HG03521 (cell line): ENCODE data around the gene ADAMTS18.

Experiments
- ATAC-seq: cut with Tn5 transposase; IDR thresholded peaks from one replicate; pipeline ENCODE4 v1.9.1; 2021; ENCODE audit warnings: mild to moderate bottlenecking, moderate library complexity; ENCODE audit not compliant: unreplicated experiment

The ADAMTS18 gene

DNA sequence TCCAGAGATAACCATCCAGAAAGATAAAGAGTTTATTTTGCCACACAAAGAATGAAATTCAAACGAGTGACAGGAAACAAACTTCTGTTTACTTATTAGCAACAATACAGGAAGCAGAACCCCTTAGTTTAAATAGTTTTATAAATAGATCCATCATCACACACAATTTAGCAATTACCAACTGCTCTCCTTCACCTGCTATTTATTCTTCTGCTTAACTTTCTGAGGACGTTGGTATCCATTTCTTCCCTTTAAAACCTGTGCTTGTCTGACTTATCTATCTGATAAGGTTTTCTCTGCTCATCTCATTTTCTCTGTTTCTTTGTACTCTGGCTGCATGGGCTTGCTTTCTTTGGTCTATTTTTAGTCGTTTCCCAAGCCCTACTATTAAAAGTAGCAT lies 4.3 kb upstream of the ADAMTS18 start:
- no peak for ATAC-seq

GRCh38 chr16:77437859-77438258 lies 3.0 kb upstream of the ADAMTS18 start:
- ATAC-seq, result no peak

- ATAC-seq, result no peak
Observed at GRCh38 chr16:77435272-77435820, 512 bp upstream of the ADAMTS18 start.

- no peak for ATAC-seq
Observed at GRCh38 chr16:77434022-77434529, 758 bp downstream of the ADAMTS18 start.

DNA sequence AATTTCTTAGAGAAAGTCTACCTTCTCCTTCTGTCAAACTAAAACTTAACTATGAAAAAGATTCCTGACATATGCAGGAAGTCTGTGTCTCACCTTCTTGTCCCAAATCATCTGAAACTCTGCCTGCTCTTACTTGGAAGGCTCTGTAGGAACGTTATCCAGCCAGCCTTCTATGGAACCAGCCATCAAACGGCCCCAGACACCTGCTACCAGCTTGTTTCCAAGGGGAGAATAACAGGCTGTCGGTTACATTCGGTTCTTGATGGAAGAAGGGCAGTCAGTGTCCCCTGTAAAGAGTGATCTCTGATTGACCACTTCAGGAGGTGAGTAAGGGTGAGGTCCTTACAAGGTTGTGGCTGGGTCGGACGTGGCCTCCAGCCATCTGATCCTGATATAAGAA lies 1.7 kb downstream of the ADAMTS18 start:
- no peak for ATAC-seq

GRCh38 chr16:77432264-77432663 lies 2.6 kb downstream of the ADAMTS18 start:
- ATAC-seq, result no peak

DNA sequence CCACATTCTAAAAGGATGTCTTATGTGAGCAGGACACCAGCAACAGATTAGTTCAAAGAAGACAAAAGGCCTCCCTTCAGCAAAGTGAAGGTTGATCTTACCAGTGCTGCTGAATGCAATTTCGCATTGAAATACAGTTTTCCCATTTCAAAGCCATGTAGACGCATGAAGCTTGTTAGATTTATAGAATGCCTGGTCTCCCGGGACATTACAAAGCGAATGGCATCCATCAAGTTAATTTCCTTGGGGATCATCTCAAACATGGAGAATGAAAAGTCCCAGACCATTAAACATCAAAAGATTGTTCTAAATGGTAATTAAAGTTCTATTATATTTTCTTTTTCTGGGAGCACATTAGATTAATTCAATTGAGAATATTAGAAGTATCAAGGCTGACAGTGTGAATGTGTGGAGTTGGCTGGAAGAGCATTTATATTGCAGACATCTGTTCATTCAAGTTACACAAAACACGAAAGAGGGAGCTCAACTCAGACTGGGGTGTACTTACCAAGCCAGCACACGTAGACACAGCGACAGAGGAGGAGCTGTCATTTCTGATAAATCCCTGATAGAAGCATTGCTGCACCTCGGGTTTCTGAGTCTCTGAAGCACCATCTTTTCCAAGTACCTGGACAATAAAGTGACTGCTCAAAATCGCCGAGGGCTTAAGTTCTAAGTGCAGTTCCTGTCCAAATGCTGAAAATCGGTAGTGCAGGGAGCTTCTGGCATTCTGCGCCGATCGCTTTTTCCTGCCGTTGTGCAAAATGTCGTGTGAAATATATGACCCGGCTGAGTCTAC lies 3.8 kb downstream of the ADAMTS18 start:
- ATAC-seq, result no peak

- ATAC-seq, result no peak
Observed at GRCh38 chr16:77430360-77430759, 4.5 kb downstream of the ADAMTS18 start.

DNA sequence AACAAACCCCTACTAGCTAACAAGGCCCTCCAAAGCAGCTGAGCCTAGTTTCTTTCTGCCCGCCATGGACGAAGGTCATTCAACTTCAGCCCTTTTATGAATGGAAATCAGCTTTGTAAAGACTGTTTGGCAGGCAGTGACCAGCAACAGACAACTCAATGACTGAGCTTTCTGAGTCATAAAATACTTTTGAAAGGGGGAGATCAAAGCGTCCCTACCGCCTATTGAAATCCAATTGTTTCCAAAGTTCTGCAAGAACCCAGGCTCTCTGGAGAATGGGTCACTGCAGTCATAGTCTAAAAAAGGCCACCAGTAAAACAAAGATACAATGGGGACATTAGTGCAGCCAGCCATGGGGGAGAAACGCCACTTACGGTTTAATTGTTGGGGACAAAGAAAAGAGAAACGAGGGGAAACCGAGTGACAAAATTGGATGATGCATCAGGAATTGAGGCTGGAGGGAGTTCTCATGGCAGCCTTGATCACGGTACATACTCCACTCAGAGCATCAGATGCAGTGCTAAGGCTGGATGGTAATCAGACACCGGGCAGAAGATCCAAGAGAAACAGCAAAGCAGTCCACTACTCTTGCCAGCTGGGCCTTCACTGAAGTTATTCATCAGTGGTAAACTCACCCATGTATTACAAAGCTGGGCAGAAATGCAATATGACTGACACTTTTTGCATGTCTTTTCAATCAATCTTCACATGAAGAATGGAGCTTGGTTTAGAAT lies 9.8 kb downstream of the ADAMTS18 start:
- ATAC-seq, result no peak

DNA sequence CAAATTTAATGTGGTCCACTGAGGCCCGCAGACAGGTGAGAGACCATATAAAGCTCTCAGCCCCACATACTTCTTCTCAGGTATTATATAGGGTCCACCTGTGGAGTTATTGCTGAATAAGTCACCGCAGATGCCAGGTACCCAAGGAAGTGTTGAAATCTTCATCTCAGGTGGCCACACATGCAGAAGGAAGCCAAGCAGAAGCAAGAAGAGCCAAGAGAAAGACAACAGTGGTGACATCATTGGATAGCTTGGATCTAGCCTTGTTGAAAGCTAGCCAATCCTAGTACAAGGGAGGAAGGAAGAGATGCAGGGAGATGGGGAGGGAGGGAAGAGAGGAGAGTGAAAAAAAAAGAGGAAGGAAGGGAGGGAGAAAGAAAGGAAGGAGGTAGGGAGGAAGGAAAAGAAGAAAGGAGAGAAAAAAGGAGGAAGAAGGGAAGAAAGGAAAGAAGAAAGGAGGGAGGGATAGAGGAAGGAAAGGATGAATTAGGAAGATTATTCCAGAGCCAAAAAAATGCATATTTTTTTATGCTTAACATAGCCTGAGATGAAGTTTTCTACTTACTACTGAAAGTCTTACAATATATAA lies 12.5 kb downstream of the ADAMTS18 start:
- no peak for ATAC-seq

- ATAC-seq, result no peak
Observed at GRCh38 chr16:77416939-77417480, 17.8 kb downstream of the ADAMTS18 start.

DNA sequence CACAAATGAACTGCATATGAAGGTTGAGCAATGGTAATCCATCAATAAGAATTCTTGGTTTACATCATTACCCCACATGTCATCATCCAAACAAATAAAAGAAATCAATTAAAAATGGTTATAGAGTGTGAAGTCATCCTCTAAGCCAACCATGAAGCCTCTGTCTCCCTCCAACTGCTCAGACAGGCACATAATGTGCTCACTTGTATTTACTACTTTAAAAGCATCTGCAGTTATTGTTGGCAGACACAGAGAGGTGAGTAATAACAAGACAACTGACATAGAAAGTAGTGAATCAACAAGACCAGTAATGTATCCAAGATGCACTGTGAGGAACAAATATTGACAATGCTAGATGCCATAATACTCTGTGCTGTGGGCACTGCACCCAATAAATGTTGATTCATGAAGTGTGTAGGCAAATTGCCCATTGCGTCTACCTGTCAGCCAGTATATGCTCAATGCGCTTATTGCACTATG lies 20.0 kb downstream of the ADAMTS18 start:
- no peak for ATAC-seq

DNA sequence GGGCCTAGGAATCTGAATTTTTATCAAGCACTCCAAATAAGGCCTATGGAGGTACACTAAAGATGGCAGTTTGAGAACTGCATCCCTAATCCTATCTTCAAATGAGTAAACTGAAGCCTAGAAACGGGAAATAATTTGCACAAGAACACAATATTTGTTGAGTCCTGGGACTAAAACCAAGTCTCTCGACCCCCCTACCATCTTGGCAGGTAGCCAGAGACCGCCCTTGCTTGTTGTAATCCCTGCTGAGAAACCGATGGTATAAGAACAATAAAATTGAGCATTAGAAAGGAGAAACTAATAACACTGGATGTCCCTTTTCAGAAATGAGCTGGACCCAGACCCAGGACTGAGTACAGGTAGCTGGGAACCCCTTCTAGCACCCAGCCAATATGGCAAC lies 24.4 kb downstream of the ADAMTS18 start:
- no peak for ATAC-seq

GRCh38 chr16:77409311-77409710 lies 25.5 kb downstream of the ADAMTS18 start:
- no peak for ATAC-seq

- ATAC-seq, result no peak
Observed at GRCh38 chr16:77408607-77409006, 26.2 kb downstream of the ADAMTS18 start.

DNA sequence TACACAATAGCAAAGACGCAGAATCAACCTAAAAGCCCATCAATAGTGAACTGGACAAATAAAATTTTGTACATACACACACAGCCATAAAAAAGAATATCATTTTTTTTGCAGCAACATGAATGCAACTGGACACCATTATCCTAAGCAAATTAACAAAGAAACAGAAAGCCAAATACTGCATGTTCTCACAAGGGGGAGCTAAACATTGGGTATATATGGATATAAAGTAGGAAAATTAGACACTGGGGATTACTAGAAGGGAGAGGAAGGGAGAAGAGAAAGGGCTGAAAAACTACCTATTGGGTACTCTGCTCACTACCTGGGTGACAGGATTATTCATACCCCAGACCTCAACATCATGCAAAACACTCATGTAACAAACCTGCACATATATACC lies 28.2 kb downstream of the ADAMTS18 start:
- ATAC-seq, result no peak

GRCh38 chr16:77404775-77405174 lies 30.1 kb downstream of the ADAMTS18 start:
- no peak for ATAC-seq

GRCh38 chr16:77403732-77404131 lies 31.1 kb downstream of the ADAMTS18 start:
- ATAC-seq, result no peak

DNA sequence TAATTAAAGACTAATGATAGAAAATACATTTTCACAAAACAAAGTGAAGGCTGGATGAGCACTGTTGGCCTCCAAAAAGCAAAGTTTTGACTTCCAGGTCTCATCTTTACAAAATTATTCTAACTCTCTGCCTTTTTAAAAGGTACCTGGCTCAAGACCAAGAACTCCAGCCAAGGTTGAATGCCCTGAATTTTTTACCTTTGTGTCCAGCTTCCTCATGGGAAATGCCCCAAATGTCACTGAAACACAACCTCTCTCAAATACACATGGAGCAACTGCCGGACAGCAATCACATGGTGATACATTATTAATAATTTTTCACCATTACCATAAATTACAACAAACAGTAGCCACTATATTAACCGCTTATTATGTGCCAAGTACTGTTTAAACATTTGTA lies 32.2 kb downstream of the ADAMTS18 start:
- no peak for ATAC-seq

DNA sequence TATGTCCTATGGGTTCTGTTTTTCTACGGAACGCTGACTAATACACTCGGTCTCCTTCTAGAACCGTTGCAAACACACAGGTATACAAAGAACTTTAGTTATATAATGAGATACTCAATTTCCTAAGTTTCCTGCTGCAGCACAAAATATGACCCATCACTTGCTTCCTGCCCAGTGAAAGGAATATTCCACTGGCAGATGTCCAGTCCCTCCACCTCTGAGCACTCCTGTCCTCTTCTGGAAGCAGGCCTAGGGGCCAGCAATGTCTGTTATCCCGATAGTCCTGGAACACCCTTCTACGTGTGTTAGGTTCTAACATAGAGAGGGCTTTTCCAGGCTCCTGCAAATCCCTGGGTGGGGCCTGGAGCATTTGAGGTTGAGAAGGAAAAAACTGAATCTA lies 32.7 kb downstream of the ADAMTS18 start:
- no peak for ATAC-seq

GRCh38 chr16:77399546-77399945 lies 35.3 kb downstream of the ADAMTS18 start:
- no peak for ATAC-seq
